HG03442 (cell line): ENCODE data around the gene ZNF727.
"Not testable (repeated sequence)": the region's sequence is repeated elsewhere in the genome, so short reads cannot be mapped to it uniquely, and the experiment has no call there.

Source experiments
- ATAC-seq: cut with Tn5 transposase; IDR thresholded peaks from one replicate; pipeline ENCODE4 v1.9.1; 2021; ENCODE audit warnings: mild to moderate bottlenecking, moderate library complexity; ENCODE audit not compliant: unreplicated experiment

Gene ZNF727

GRCh38 chr7:64045301-64046040 lies at the start of gene ZNF727:
ZNF727 (plus strand) TSS chr7:64045434; CDS start chr7:64045622, 188 bp downstream.
- no peak for ATAC-seq

- ATAC-seq, result no peak
Measured at GRCh38 chr7:63998549-63998948, 46.7 kb upstream of the ZNF727 start, which contains the start of gene ZNF722. ZNF722 (plus strand) TSS chr7:63998849; CDS start chr7:63998962, 113 bp downstream.

GRCh38 chr7:64015496-64015895 lies 29.7 kb upstream of the ZNF727 start:
- not testable (repeated sequence) for ATAC-seq

- ATAC-seq, result no peak
Measured at GRCh38 chr7:64035388-64035787, 9.8 kb upstream of the ZNF727 start.

GRCh38 chr7:64037095-64037494 lies 8.1 kb upstream of the ZNF727 start:
- no peak for ATAC-seq

GRCh38 chr7:64046041-64046389 lies 781 bp downstream of the ZNF727 start:
- ATAC-seq, result no peak

- not testable (repeated sequence) for ATAC-seq
Measured at GRCh38 chr7:64077837-64078698, 32.8 kb downstream of the ZNF727 start.

GRCh38 chr7:64078699-64078994 lies 33.4 kb downstream of the ZNF727 start:
- no peak for ATAC-seq

- no peak for ATAC-seq
Measured at GRCh38 chr7:64087501-64087900, 42.3 kb downstream of the ZNF727 start.

GRCh38 chr7:64088863-64089262 lies 43.6 kb downstream of the ZNF727 start:
- not testable (repeated sequence) for ATAC-seq
